ENCODE measurements around the gene FBLN7.

Gene FBLN7

DNA sequence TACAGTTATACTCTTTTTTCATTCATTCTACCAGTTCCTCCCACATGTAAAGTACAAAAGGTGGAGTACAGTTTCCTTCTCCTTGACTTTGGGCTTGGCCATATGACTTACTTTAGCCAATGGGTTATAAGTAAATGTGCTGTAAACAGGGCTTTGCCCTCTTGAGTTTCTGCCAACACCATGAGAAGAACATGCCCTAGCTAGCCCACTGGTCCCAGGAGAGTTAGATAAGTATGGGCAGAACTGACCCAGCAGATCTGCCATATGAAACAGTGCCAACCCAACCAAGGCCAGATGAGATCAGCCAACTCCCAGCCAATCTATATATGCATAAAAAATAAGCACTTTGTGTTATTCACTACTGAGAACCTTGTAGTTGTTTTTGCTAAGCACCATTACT, 91.2 kb downstream of the FBLN7 start:
- in situ Hi-C loops (cut with MboI; ENCODE audit: low sequenced_read_pairs) = no loop called here

DNA sequence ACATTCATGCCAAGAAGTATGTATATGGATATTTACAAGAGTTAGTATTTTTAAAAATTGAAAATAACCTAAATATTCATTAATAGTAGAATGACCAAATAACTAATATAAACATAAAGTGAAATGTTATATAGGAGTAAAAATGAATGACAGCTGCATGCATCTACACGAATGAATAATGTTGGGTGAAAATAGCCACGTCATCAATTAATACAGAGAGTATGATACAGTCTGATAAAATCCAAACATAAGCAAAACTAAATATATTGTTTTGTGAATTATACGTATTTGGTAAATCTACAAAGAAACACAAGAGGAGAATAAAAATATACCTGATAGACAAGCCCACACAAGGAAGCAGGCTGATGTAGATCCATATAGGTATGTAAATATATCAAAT, 92.2 kb downstream of the FBLN7 start:
- in situ Hi-C loops (cut with MboI; ENCODE audit: low sequenced_read_pairs) = no loop called here

Data from HL-60/S4 treated with retinoic acid at 250 ng/mL for 4 days and 3 days (cell line).